Choroid plexus epithelial cell (primary cell): ENCODE results near the gene TSPAN18.

Experiments used
- DNase-seq: peaks from one replicate; pipeline ENCODE4 v3.0.0-alpha.2; 2010; ENCODE audit warnings: low read depth
- H3K4me3 ChIP-seq: 2 replicates; pipeline ENCODE4 v1.5.1; 2011; ENCODE audit warnings: low read depth, mild to moderate bottlenecking, control low read depth, low read length, moderate library complexity
- TF ChIP-seq, protein P1 (sequence below): conservative IDR thresholded peaks from 2 replicates; pipeline ENCODE4 v1.5.1; 2011; ENCODE audit warnings: low read depth, mild to moderate bottlenecking, control low read depth, inconsistent platforms, low read length, moderate library complexity

Gene TSPAN18

GRCh38 chr11:44952082-44952481 lies 225.3 kb downstream of the TSPAN18 start:
- H3K4me3 ChIP-seq = no peak overlapping the region
- TF ChIP-seq, protein P1, sequence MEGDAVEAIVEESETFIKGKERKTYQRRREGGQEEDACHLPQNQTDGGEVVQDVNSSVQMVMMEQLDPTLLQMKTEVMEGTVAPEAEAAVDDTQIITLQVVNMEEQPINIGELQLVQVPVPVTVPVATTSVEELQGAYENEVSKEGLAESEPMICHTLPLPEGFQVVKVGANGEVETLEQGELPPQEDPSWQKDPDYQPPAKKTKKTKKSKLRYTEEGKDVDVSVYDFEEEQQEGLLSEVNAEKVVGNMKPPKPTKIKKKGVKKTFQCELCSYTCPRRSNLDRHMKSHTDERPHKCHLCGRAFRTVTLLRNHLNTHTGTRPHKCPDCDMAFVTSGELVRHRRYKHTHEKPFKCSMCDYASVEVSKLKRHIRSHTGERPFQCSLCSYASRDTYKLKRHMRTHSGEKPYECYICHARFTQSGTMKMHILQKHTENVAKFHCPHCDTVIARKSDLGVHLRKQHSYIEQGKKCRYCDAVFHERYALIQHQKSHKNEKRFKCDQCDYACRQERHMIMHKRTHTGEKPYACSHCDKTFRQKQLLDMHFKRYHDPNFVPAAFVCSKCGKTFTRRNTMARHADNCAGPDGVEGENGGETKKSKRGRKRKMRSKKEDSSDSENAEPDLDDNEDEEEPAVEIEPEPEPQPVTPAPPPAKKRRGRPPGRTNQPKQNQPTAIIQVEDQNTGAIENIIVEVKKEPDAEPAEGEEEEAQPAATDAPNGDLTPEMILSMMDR = no peak
- DNase-seq = no peak

GRCh38 chr11:44952500-44953260 lies 225.9 kb downstream of the TSPAN18 start:
- no peak for DNase-seq
- TF ChIP-seq, protein P1 = no peak
- no peak overlapping the region for H3K4me3 ChIP-seq

- no peak for DNase-seq
- no peak overlapping the region for H3K4me3 ChIP-seq
Measured at GRCh38 chr11:44954051-44954906, 227.5 kb downstream of the TSPAN18 start.

GRCh38 chr11:44955015-44955738 lies 228.4 kb downstream of the TSPAN18 start:
- DNase-seq = peak; percentile 82
- TF ChIP-seq, protein P1 = no peak
- no peak overlapping the region for H3K4me3 ChIP-seq

More at GRCh38 chr11:44954051-44954906, 227.5 kb downstream of the TSPAN18 start:
- TF ChIP-seq, protein P1 = no peak

DNA sequence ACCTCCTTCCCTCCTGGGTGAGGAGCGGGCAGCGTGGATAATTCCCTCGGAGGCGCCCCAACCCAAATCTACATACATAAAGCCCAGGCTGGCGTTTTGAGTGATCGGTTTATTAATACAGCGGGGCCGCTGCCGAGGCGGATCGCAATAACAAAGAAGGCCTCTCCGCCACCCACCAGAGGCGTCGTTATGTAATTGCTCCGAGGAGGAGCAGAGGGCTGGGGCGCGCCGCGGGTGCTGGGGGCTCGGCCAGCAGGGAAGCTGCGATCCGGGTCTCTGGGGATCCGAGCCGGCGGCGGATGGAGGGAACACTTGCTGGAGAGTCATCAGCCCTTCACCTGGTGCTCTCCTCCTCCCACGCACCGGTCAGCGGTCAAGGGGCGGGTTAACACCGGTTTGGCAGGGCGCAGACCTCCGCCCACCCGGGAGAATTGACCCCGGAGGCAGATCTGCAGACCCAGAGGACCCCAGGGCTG lies 230.3 kb downstream of the TSPAN18 start:
- TF ChIP-seq, protein P1 = no peak
- H3K4me3 ChIP-seq = no peak overlapping the region
- DNase-seq = no peak

DNA sequence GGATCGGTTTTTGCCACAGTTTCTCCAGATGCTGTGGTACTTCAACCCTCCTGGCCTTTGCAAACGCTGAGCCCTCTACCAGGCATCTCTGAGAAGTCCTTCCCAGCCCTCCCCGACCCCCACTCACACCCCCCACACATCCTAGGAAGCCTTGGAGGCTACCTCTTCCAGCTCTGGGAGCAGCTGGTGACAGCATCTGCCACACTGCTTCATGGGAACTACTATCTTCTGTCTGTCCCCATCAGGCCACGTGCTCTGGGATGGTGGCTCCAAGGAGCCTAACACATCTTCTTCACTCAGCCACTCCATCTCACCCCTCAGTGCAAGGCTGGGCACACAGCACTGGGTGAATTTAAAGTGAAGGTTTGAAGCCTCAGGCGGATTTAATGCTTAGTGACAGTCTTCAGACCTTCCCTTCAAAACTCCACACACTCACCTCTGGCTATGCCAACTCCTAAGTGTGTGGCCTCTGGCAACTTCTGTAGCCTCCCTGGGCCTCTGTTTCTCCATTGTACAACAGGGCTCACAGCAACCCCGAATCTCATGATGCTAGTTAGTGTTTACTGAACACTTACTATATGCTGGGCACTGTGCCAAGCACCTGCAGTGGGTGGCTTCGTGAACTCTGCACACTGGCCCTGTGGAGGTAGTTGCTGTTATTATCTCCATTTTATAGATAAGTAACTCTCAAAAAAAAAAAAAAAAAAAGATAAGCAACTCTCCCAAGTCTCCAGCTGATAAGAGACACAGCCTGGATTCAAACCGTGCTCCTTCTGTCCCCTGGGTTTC lies 231.2 kb downstream of the TSPAN18 start:
- TF ChIP-seq, protein P1 = no peak
- no peak overlapping the region for H3K4me3 ChIP-seq
- DNase-seq = no peak
